Endothelial cell of hepatic sinusoid (primary cell): Measurements from ENCODE around the gene ARRB1.

Experiments used
- in situ Hi-C: cut with HindIII; loops from 2 replicates; pipeline ENCODE4 v1.10.0; 2017; ENCODE audit warnings: low sequenced_read_pairs

The ARRB1 gene

GRCh38 chr11:75241036-75241905, 110.2 kb downstream of the ARRB1 start:
- in situ Hi-C loops = no loop called here

DNA sequence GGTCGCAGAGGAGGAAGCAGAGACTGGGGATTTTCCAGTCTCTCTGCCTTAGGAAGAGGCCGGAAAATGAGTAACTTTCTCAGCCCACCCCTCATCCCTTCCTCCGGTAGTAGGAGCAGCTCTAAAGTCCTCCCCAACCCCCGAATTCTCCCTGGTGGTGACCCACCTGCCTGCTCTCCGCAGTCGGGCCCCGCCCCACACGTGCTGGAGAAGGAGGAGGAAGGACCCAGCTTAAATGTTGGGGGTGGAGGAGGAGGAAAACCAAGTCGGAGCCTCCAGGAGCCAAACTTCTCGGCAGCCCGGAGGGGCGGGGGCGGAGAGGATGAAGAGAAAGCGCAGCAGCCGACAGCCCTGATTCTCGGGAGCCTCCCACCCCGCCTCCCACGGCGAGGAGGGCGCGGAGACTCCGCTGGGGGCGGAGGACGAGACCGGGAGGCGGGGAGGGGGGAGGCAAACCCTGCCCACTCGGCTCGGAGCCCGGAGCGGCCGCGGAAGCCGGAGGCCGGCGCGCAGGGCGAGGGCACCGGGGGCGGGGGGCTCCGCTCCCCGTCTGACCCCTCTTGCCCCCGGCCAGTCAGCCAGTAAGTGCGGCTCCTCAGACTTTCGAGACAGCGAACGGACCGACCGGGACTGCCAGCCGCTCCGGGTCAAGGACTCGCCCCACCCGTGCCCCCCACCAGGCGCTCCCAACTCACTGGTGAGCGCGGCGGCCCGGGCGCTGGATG, 111.0 kb downstream of the ARRB1 start, which contains the start of gene TPBGL:
TSS of gene TPBGL (plus strand) at position 464 of the 725 bp plus-strand sequence. CDS start 276 bp downstream, outside the sequence.
- in situ Hi-C loops = no loop called here

DNA sequence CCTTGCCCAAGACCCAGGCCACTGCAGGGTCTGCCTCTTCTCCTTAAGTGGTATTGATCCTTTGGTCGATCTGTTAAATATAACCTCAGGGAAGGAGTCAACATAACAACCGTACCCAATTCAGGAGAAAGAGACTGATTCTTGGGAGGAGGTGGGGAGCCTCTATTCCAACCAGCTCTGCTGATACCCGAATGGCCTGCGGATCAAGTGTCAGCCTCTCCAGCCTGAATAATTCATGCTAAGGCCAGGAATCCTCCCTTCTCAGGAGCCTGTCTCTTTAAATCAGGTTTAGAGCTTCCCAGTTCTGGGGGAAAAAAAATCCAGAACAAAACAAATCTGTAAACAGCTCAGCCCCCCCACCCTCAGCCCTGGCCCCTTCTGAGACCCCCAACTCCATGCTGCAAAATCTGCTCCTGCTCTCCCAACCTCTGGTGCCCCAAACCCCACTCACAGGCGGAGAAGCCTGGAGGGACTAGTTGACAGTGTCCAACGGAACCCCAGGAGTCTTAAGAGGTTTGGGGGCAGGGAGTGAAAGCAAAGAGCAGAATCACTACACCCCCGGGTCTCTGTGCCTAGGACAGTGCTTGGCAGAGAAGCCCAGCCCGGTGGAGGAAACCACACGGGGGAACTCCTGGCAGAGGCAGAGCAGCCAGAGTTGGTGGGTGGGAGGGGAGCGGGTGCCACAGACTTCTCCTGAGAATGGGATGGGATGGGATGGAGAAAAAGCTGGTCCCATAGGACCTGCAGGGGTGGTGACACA, 111.8 kb downstream of the ARRB1 start:
- in situ Hi-C loops = no loop called here

GRCh38 chr11:75238595-75239440, 112.6 kb downstream of the ARRB1 start:
- in situ Hi-C loops = no loop called here

- in situ Hi-C loops = no loop called here
These were observed 114.4 kb downstream of the ARRB1 start for GRCh38 chr11:75237050-75237449.

- in situ Hi-C loops = no loop called here
These were observed 115.4 kb downstream of the ARRB1 start for GRCh38 chr11:75236062-75236461.

- in situ Hi-C loops = no loop called here
These were observed 117.7 kb downstream of the ARRB1 start for GRCh38 chr11:75233754-75234172.

GRCh38 chr11:75230621-75231020, 120.8 kb downstream of the ARRB1 start:
- in situ Hi-C loops = no loop called here

- in situ Hi-C loops = no loop called here
These were observed 122.0 kb downstream of the ARRB1 start for GRCh38 chr11:75229466-75229865.

GRCh38 chr11:75225794-75226193, 125.7 kb downstream of the ARRB1 start:
- in situ Hi-C loops = no loop called here

- in situ Hi-C loops = no loop called here
These were observed 127.4 kb downstream of the ARRB1 start for GRCh38 chr11:75223954-75224643.

DNA sequence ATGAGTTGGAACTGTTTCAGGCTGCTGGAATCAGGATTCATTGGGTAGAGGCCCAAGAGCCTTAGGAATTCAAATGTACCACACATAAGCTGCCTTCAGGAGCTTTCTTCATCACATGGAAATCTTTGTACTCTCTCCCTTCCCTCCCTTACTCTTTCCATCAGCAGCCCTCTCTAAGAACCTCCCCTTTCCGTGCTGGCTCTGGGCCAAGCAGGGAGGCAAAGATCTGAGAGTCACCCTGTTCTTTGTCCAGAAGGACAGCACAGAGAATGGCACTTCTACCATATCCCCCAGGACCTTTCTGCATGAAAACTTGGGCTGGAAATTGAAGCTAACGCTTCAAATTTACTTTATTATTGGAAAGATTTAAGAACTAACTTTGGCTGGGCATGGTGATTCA, 131.6 kb downstream of the ARRB1 start:
- in situ Hi-C loops = no loop called here

- in situ Hi-C loops = loop anchor here (5.0 kb wide), 2 partner anchors 57 to 203 kb away; no protein-coding TSS in a partner anchor
These were observed 136.6 kb downstream of the ARRB1 start for GRCh38 chr11:75214843-75215242.

DNA sequence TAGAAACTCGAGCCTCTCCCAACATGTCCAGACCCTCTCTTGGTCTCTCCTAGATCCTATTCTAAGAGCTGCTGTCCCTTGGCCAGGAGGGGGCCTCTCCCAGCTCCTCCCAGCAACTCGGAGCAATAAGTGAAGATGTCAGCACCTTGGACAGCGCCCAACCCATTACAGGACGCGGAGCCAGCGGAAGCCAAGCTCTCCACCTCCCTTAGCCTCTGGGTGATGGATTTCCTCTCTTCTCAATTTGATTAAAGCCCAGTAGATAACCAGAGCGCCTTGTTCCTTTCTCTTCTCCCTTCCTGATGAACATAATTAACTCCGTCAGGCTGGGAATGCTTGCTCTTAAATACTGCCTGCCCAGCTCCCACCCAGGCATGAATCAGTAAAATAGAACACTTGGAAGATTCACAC, 137.0 kb downstream of the ARRB1 start:
- in situ Hi-C loops = loop anchor here (5.0 kb wide), 2 partner anchors 58 to 202 kb away; no protein-coding TSS in a partner anchor
